ENCODE measurements around the gene UBE2S.

Gene UBE2S

GRCh38 chr19:55377356-55378131 is 30.0 kb downstream of the UBE2S start:
- TF ChIP-seq ZNF404 (tag by site-specific recombination; IDR thresholded peaks at IDR 0.05) (no peak), ZNF114 (tag by site-specific recombination; IDR thresholded peaks at IDR 0.05) (no peak), ZNF600 (tag by site-specific recombination; IDR thresholded peaks at IDR 0.05) (peak; percentile 52)
- POLR2A ChIA-PET, result no interaction called here
- Histone ChIP-seq H3K36me3 (ENCODE audit: control insufficient read depth in 2 of 2, insufficient read depth in 1 of 2, low read length in 2 of 2) (no peaks in the 10 kb centered on the region), H3K9me3 (ENCODE audit: control insufficient read depth, insufficient read depth, low read depth, low read length) (no peaks in the 10 kb centered on the region), H3K4me3 (ENCODE audit: low read depth, low read length) (no peak overlapping the region), H3K4me1 (ENCODE audit: control insufficient read depth, insufficient read depth, low read length) (no peaks in the 10 kb centered on the region; the same call in 1 of the 2 replicates), H3K27ac (ENCODE audit: extremely low read depth, low read depth, low read length) (no peak overlapping the region)
- CTCF ChIA-PET, result interaction anchor here (0.6 to 1.0 kb wide), 2 partner anchors 127 to 211 kb away, joined by 3 read pairs; partner anchors contain the start of gene DNAAF3

- CTCF ChIA-PET, result interaction anchor here (1.0 kb wide), 1 partner anchor 210 kb away, joined by 3 read pairs; the partner anchor contains the start of gene DNAAF3
- Histone ChIP-seq H3K4me3 (ENCODE audit: low read depth, low read length) (no peak within 1 kb of the TSS), H3K4me1 (ENCODE audit: control insufficient read depth, insufficient read depth, low read length) (no peaks in the 10 kb centered on the region; the same call in 1 of the 2 replicates), H3K27ac (ENCODE audit: extremely low read depth, low read depth, low read length) (no peak within 1 kb of the TSS), H3K9me3 (ENCODE audit: control insufficient read depth, insufficient read depth, low read depth, low read length) (no peaks in the 10 kb centered on the region), H3K36me3 (ENCODE audit: control insufficient read depth in 2 of 2, insufficient read depth in 1 of 2, low read length in 2 of 2) (no peaks in the 10 kb centered on the region)
- peak; percentile 74 for TF ChIP-seq ZIC2 (tag by site-specific recombination; IDR thresholded peaks at IDR 0.05)
- peak; percentile 51 for TF ChIP-seq ZNF341 (tag by site-specific recombination; IDR thresholded peaks at IDR 0.05; ENCODE audit: low read depth)
- TF ChIP-seq KLF1 (tag by site-specific recombination; IDR thresholded peaks at IDR 0.05), result peak; percentile 92
- no peak for TF ChIP-seq ZNF362 (tag by site-specific recombination; IDR thresholded peaks at IDR 0.05)
- TF ChIP-seq ZNF600 (tag by site-specific recombination; IDR thresholded peaks at IDR 0.05), result peak; percentile 47; the same call in 1 of the 2 replicates
- TF ChIP-seq ZFHX2 (tag by site-specific recombination; conservative IDR thresholded peaks at IDR 0.05), result peak; percentile 35; the same call in 1 of the 2 replicates
- TF ChIP-seq GLIS2 (tag by site-specific recombination; IDR thresholded peaks at IDR 0.05), result peak; percentile 13; the same call in 1 of the 2 replicates
- no peak for TF ChIP-seq ZNF776 (tag by site-specific recombination; IDR thresholded peaks at IDR 0.05; ENCODE audit: borderline replicate concordance)
- no peak for TF ChIP-seq ZNF585B (tag by site-specific recombination; IDR thresholded peaks at IDR 0.05)
- TF ChIP-seq PRDM2 (tag by site-specific recombination; IDR thresholded peaks at IDR 0.05; ENCODE audit: borderline replicate concordance), result no peak
- POLR2A ChIA-PET, result interaction anchor here (0.6 to 1.0 kb wide), 2 partner anchors 28 to 31 kb away, joined by 4 read pairs; partner anchors contain the start of gene UBE2S
Measured at GRCh38 chr19:55376241-55376933, 31.2 kb downstream of the UBE2S start, which contains the start of gene TMEM190. Gene TMEM190, plus strand, starts transcription at chr19:55376826. Its CDS starts 28 bp downstream, at chr19:55376854.

Measured in HEK293 (cell line).